CD4-positive, alpha-beta T cell (primary cell): Measurements from ENCODE around the gene MAPK14. TPM values are rescaled to one million over a fixed set of nuclear protein-coding genes. Genes with fewer than 3 reads are reported as not detected.
A peak's percentile ranks its signal among the peaks of the same experiment; 100 is the strongest.

Source experiments
- ATAC-seq: fragments of 200-7000 bp; cut with Tn5 transposase; one replicate; pipeline ENCODE4 v1.10.0; 2022; ENCODE audit warnings: mild to moderate bottlenecking; ENCODE audit not compliant: poor library complexity
- CTCF ChIA-PET: fragments of 350-600 bp; sonication (Branson Sonifier 250); formaldehyde crosslinking; loops from one replicate; lab custom pipeline; 2021; ENCODE audit warnings: antibody characterized with exemption, inconsistent platforms; lab: Charles Lee
- POLR2A ChIA-PET: fragments of 350-600 bp; sonication (Branson Sonifier 250); formaldehyde crosslinking; loops from one replicate; lab custom pipeline; 2021; ENCODE audit warnings: antibody characterized with exemption, inconsistent platforms; lab: Charles Lee
- DNase-seq, 14 experiments: peaks; one replicate each; pipeline ENCODE4 v3.0.0-alpha.2; 2013 to 2020; ENCODE audit warnings: mixed read lengths in 2 of 14
- H3K27ac ChIP-seq, 2 donors: one replicate each; pipeline versions ENCODE4 v1.5.1 to v1.7.0; 2013; ENCODE audit warnings: low read length in 2 of 2, low read depth in 1 of 2, mild to moderate bottlenecking in 1 of 2
- H3K27me3 ChIP-seq, 2 experiments: 1 replicate in 1 of 2; 2 replicates in 1 of 2; pipeline versions ENCODE4 v1.6.1 to v1.7.0; 2013; ENCODE audit warnings: low read length in 2 of 2, control low read depth in 1 of 2, mild to moderate bottlenecking in 1 of 2, moderate library complexity in 1 of 2; ENCODE audit not compliant: insufficient read depth in 2 of 2, control insufficient read depth in 1 of 2
- H3K36me3 ChIP-seq: one replicate; pipeline ENCODE4 v1.6.1; 2013; ENCODE audit warnings: low read length, control low read depth; ENCODE audit not compliant: insufficient read depth
- H3K4me1 ChIP-seq: one replicate; pipeline ENCODE4 v1.6.1; 2013; ENCODE audit warnings: low read length, control low read depth; ENCODE audit not compliant: insufficient read depth
- H3K4me3 ChIP-seq: one replicate; pipeline ENCODE4 v1.5.1; 2013; ENCODE audit warnings: mild to moderate bottlenecking, low read length, moderate library complexity
- H3K9me3 ChIP-seq, 2 experiments: 1 replicate in 1 of 2; 2 replicates in 1 of 2; pipeline versions ENCODE4 v1.6.1 to v1.7.0; 2013; ENCODE audit warnings: low read length in 2 of 2, mild to moderate bottlenecking in 2 of 2, control low read depth in 1 of 2, moderate library complexity in 1 of 2; ENCODE audit not compliant: control insufficient read depth in 1 of 2, insufficient read depth in 1 of 2
- H3K27ac Mint-ChIP-seq: one replicate; pipeline ENCODE4 v1.8.0; 2020; ENCODE audit warnings: mixed read lengths
- H3K27me3 Mint-ChIP-seq: one replicate; pipeline ENCODE4 v1.8.0; 2021; ENCODE audit warnings: mixed read lengths
- H3K36me3 Mint-ChIP-seq: one replicate; pipeline ENCODE4 v1.8.0; 2021; ENCODE audit warnings: low read depth, mixed read lengths
- H3K4me1 Mint-ChIP-seq: one replicate; pipeline ENCODE4 v1.8.0; 2021; ENCODE audit warnings: low read depth, mixed read lengths
- H3K4me3 Mint-ChIP-seq: one replicate; pipeline ENCODE4 v1.8.0; 2020; ENCODE audit warnings: mild to moderate bottlenecking, mixed read lengths
- H3K9me3 Mint-ChIP-seq: one replicate; pipeline ENCODE4 v1.8.0; 2020; ENCODE audit warnings: mixed read lengths
- intact Hi-C, 2 experiments: fragments of 100-400 bp; cut with DNase I in 1 of 2; cut with micrococcal nuclease in 1 of 2; formaldehyde crosslinking; loops; one replicate each; pipeline versions ENCODE4 v1.15.1 to v1.9.0; 2023 to 2025; cut with DNase I, micrococcal nuclease
- total RNA-seq, 174 experiments: library from RNA in 2 of 174; stranded (reverse) in 2 of 174; gene quantifications; one replicate each; pipeline ENCODE4 v1.2.3 and lab custom pipeline; 2021 to 2026
- TF ChIP-seq, protein P1 (sequence below): fragments of 200-600 bp; IDR thresholded peaks from one replicate; pipeline ENCODE4 v1.8.0; 2022; ENCODE audit warnings: antibody characterized with exemption, mild to moderate bottlenecking

MAPK14 gene
- total RNA-seq, 2 experiments from 2014 or later: 42.6 to 42.8 TPM

DNA sequence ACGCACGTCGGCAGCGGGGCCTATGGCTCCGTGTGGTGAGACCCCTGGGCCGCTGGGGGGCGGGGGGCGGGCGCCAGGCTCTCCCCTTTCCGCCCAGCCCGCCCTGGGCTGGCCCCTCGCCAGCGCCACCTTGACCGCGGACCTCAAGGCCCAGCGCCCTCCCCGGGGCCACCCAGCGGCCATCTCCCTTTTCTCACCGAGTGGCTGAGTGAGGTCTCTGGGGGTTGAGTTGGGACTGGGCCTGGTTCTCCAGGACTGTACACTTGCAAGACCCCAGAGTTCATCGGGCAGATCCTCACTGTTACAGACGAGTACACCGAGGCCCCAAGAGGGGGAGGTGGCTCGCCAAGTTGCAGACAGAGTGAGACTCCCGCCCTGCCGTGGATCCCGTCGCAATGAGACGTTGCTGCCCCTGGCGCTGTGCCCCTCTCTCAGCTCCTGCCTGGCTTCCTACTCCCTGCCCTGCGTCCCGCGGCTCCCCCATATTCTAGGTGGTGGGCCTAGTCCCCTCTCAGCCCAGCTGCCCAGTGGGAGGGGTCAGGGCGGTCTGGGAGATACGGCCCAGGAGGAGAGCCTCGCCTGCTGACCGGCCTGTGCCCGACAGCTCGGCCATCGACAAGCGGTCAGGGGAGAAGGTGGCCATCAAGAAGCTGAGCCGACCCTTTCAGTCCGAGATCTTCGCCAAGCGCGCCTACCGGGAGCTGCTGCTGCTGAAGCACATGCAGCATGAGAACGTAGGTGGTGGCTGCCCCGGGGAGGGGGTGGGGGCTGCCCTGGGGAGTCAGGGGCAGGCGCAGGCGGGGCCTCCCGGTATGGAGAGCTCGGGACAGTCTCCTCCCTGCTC, 103.3 kb downstream of the MAPK14 start:
- Mint-ChIP-seq H3K36me3 (peaks cover 41% of the 10 kb centered on the region), H3K27me3 (no peaks in the 10 kb centered on the region), H3K4me3 (peak overlapping the region; percentile 93), H3K9me3 (no peaks in the 10 kb centered on the region), H3K27ac (peak overlapping the region; percentile 95), H3K4me1 (peaks cover 52% of the 10 kb centered on the region)
- TF ChIP-seq, protein P1, sequence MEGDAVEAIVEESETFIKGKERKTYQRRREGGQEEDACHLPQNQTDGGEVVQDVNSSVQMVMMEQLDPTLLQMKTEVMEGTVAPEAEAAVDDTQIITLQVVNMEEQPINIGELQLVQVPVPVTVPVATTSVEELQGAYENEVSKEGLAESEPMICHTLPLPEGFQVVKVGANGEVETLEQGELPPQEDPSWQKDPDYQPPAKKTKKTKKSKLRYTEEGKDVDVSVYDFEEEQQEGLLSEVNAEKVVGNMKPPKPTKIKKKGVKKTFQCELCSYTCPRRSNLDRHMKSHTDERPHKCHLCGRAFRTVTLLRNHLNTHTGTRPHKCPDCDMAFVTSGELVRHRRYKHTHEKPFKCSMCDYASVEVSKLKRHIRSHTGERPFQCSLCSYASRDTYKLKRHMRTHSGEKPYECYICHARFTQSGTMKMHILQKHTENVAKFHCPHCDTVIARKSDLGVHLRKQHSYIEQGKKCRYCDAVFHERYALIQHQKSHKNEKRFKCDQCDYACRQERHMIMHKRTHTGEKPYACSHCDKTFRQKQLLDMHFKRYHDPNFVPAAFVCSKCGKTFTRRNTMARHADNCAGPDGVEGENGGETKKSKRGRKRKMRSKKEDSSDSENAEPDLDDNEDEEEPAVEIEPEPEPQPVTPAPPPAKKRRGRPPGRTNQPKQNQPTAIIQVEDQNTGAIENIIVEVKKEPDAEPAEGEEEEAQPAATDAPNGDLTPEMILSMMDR: peak; percentile 27
- DNase-seq: peak in 12 of 14 experiments; percentile 23 to 74 (median 50)
- POLR2A ChIA-PET: interaction anchor here (0.8 to 3.9 kb wide), 21 partner anchors 8 to 103 kb away, joined by 3 to 68 read pairs (median 7); partner anchors contain the start of genes BRPF3 and MAPK14
- Histone ChIP-seq H3K36me3 (peaks cover 32% of the 10 kb centered on the region), H3K27me3 (no peaks in the 10 kb centered on the region), H3K4me1 (peaks cover 59% of the 10 kb centered on the region), H3K4me3 (peak overlapping the region; percentile 83), H3K27ac (peak overlapping the region; percentile 82 to 88), H3K9me3 (no peaks in the 10 kb centered on the region)
- ATAC-seq: peak; percentile 67
- intact Hi-C loops: loop anchor here (1.0 to 5.0 kb wide), 4 partner anchors 10 to 66 kb away; partner anchors contain the start of gene BRPF3 (in 1 of the 2)
- CTCF ChIA-PET: interaction anchor here (0.6 to 3.7 kb wide), 11 partner anchors 9 to 210 kb away, joined by 3 to 33 read pairs (median 5); partner anchors contain the start of gene MAPK14

DNA sequence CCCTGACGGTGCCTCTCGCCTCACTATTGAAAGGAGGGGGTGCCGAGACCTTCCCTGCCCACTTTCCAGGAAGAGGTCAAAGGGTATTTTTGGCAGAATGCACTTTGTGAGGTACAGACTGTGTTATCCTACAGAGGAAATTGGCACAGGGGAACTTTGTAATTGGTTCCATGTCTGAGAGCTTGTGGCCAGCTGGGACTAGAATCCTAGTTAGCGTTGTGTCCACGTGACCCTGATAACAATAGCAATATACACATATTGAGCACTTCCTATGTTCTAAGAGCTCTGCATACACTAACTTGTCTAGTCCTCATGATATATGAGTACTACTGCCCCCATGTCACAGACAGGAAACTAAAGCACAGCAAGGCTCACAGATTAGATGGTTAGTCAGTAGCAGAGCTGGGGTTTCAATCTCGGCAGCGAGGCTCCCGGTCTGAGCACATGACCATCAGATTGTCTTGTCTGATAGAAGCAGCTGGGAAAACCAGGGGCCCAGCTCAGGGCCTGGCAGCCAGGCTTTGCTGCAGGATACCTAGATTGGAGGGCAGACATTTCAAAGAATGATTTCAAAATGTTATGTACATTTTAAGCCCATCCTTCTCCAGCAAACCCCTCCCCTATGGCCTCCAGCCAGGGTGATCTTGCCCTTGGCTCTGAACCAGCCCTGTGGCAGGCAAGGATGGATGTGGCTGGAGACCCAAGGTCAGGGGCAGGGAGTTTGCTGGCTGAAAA, 104.1 kb downstream of the MAPK14 start:
- no peaks in the 10 kb centered on the region for H3K9me3 Mint-ChIP-seq

More for the DNA sequence above, 104.1 kb downstream of the MAPK14 start:
- Histone ChIP-seq H3K27ac (peak overlapping the region; percentile 82 to 88), H3K4me1 (peaks cover 51% of the 10 kb centered on the region), H3K9me3 (no peaks in the 10 kb centered on the region), H3K27me3 (no peaks in the 10 kb centered on the region), H3K4me3 (peak overlapping the region; percentile 83), H3K36me3 (peaks cover 40% of the 10 kb centered on the region)
- Mint-ChIP-seq H3K27ac (peak overlapping the region; percentile 95), H3K4me3 (peak overlapping the region; percentile 93), H3K27me3 (no peaks in the 10 kb centered on the region), H3K36me3 (peaks cover 46% of the 10 kb centered on the region), H3K4me1 (peaks cover 44% of the 10 kb centered on the region)
- DNase-seq: peak in 11 of 14 experiments; percentile 25 to 76 (median 40)
- POLR2A ChIA-PET: interaction anchor here (0.8 to 3.9 kb wide), 21 partner anchors 8 to 103 kb away, joined by 3 to 68 read pairs (median 7); partner anchors contain the start of genes BRPF3 and MAPK14
- CTCF ChIA-PET: interaction anchor here (0.6 to 3.7 kb wide), 10 partner anchors 9 to 209 kb away, joined by 3 to 33 read pairs (median 4); partner anchors contain the start of gene MAPK14
- peak; percentile 73 for ATAC-seq
- TF ChIP-seq, protein P1: peak; percentile 9
- intact Hi-C loops: loop anchor here (1.0 to 5.0 kb wide), 4 partner anchors 10 to 65 kb away; partner anchors contain the start of gene BRPF3 (in 1 of the 2)
